Vagina (tissue), 2 donors: Measurements from ENCODE around the gene SLC39A11. TPM values are rescaled to one million over a fixed set of nuclear protein-coding genes. Genes with fewer than 3 reads are reported as not detected.
"Not testable (repeated sequence)": the region's sequence is repeated elsewhere in the genome, so short reads cannot be mapped to it uniquely, and the experiment has no call there.

Experiments used
- DNase-seq, 2 donors: peaks; one replicate each; pipeline ENCODE4 v3.0.0-alpha.2; 2017; ENCODE audit errors: extremely low spot score in 2 of 2
- H3K27ac ChIP-seq: fragments of 200-600 bp; sonication (generic); one replicate; pipeline ENCODE4 v1.5.1; 2019
- H3K27me3 ChIP-seq: fragments of 200-600 bp; sonication (generic); one replicate; pipeline ENCODE4 v1.5.1; 2019
- H3K36me3 ChIP-seq, 2 donors: fragments of 200-600 bp; sonication (generic); one replicate each; pipeline ENCODE4 v1.5.1; 2017 to 2019
- H3K4me1 ChIP-seq: fragments of 200-600 bp; sonication (generic); one replicate; pipeline ENCODE4 v1.5.1; 2019
- H3K4me3 ChIP-seq, 2 donors: fragments of 200-600 bp; sonication (generic); 1 replicate in 1 of 2; 2 replicates in 1 of 2; pipeline ENCODE4 v1.5.1; 2016 to 2019
- H3K9me3 ChIP-seq: fragments of 200-600 bp; sonication (generic); one replicate; pipeline ENCODE4 v1.5.1; 2019
- CTCF ChIP-seq, 3 experiments: fragments of 450-650 bp in 2 of 3; fragments of 200-600 bp in 1 of 3; sonication (generic) in 1 of 3; IDR thresholded peaks; one replicate each; pipeline ENCODE4 v1.5.1; 2017 to 2019; ENCODE audit warnings: antibody characterized with exemption in 3 of 3, mild to moderate bottlenecking in 2 of 3, moderate library complexity in 2 of 3
- POLR2A ChIP-seq, 2 donors: fragments of 450-650 bp; IDR thresholded peaks; one replicate each; pipeline ENCODE4 v1.6.1; 2017; ENCODE audit warnings: antibody characterized with exemption in 2 of 2, mild to moderate bottlenecking in 2 of 2, moderate library complexity in 2 of 2
- POLR2AphosphoS5 ChIP-seq, 2 donors: sonication (generic); formaldehyde crosslinking; IDR thresholded peaks; one replicate each; pipeline ENCODE4 v1.9.0; 2017; ENCODE audit warnings: antibody characterized with exemption in 2 of 2, mild to moderate bottlenecking in 2 of 2, low read depth in 1 of 2; ENCODE audit not compliant: insufficient read depth in 1 of 2
- intact Hi-C: fragments of 100-400 bp; cut with DNase I; formaldehyde crosslinking; loops from one replicate; pipeline ENCODE4 v1.15.1; 2023
- total RNA-seq: library from RNA; depleted of rRNA; stranded (reverse); fragments of >200 nt; gene quantifications from one replicate; pipeline ENCODE4 v1.2.3, GENCODE V29; 2016

SLC39A11 gene
- total RNA-seq, 1 donor from 2014 or later = 22.6 TPM

DNA sequence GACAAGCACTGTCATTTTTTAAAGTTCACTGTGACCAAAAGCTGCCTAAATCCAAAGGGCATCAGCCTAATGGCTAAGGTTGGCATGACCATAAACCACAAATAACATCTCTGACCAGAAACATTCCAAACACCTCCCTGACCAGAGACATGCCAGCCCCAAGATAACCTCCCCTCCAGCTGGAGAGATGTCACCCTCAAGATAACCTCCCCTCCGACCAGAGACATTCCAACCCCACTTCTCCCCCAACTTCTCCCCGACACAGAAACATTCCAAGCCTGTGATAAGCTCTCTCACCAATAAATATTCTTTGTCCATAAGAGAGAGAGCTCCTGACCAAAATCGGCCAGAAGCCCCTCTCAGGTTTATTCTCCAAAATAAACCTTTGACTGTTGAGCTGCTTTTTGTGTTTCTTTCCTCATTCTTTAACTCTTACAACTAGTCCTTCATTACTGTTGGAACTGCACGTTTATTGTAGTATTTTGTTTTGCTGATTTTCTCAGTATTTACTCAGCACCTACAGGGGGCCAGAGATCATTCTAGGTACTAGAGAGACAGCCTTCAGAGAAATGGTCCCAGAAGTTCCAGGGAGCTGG, 325.6 kb downstream of the SLC39A11 start:
- intact Hi-C loops = no loop called here
- Histone ChIP-seq H3K4me1 (no peaks in the 10 kb centered on the region), H3K36me3 (peaks cover 0 to 7% of the 10 kb centered on the region in 2 donors), H3K27me3 (no peaks in the 10 kb centered on the region), H3K4me3 (no peak overlapping the region), H3K27ac (no peak overlapping the region), H3K9me3 (no peaks in the 10 kb centered on the region)
- DNase-seq = no peak
- no peak for TF ChIP-seq CTCF (IDR thresholded peaks at IDR 0.05)
- TF ChIP-seq POLR2AphosphoS5 (IDR thresholded peaks at IDR 0.05; ENCODE audit: insufficient read depth in 1 of 2, low read depth in 1 of 2) = no peak
- TF ChIP-seq POLR2A (IDR thresholded peaks at IDR 0.05) = no peak

GRCh38 chr17:72765368-72766153, 326.9 kb downstream of the SLC39A11 start:
- TF ChIP-seq POLR2AphosphoS5 (IDR thresholded peaks at IDR 0.05; ENCODE audit: insufficient read depth in 1 of 2, low read depth in 1 of 2) (no peak), POLR2A (IDR thresholded peaks at IDR 0.05) (no peak), CTCF (IDR thresholded peaks at IDR 0.05) (no peak)
- no peak overlapping the region for H3K27ac ChIP-seq
- intact Hi-C loops = no loop called here
- H3K36me3 ChIP-seq = peaks cover 0 to 4% of the 10 kb centered on the region in 2 donors
- H3K27me3 ChIP-seq = no peaks in the 10 kb centered on the region
- no peaks in the 10 kb centered on the region for H3K4me1 ChIP-seq
- no peak for DNase-seq
- H3K4me3 ChIP-seq = no peak overlapping the region
- H3K9me3 ChIP-seq = no peaks in the 10 kb centered on the region

DNA sequence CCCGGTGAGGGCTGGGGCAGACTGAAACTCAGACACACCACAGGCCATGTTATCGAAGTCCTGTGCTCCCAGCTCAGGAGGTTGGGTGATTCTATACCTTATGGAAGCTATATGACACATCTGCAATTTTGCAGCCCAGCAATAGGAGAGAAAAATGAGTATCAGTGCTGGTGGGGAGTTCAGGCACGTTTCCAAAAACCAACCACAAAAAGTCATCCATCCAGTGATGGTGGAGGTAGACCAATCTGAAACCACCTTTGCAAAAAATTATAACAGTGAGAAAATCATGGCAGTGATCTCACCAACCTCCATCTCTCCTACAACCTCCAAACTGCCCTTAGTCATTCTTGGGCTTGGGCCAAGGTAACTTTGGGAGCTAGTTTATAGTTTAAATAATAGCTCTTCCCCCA, 327.9 kb downstream of the SLC39A11 start:
- H3K36me3 ChIP-seq = no peaks in the 10 kb centered on the region
- H3K27ac ChIP-seq = no peak overlapping the region
- intact Hi-C loops = no loop called here
- DNase-seq = no peak
- no peak overlapping the region for H3K4me3 ChIP-seq
- TF ChIP-seq POLR2A (IDR thresholded peaks at IDR 0.05) = no peak
- TF ChIP-seq CTCF (IDR thresholded peaks at IDR 0.05) = no peak
- no peak for TF ChIP-seq POLR2AphosphoS5 (IDR thresholded peaks at IDR 0.05; ENCODE audit: insufficient read depth in 1 of 2, low read depth in 1 of 2)
- H3K27me3 ChIP-seq = no peaks in the 10 kb centered on the region
- H3K4me1 ChIP-seq = no peaks in the 10 kb centered on the region
- no peaks in the 10 kb centered on the region for H3K9me3 ChIP-seq

DNA sequence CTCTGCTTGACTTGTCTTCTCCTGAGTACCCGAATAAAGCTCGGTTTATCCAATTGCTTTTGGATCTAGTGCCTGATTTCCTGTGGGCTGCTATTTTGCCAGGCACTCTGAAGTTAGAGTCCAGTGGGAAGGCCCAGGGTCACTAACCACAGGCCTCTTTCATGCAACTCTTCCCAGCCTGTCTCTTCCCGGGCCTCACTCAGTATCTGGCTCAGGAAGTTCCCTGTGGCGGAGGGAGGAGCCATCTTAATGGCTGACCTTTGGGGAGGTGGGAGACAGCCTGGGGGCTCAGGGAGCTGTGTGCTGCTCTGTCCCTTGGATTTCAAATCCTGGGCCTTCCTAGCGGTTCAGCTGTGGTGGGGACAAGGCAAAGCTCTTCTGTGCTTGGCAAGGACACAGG, 328.5 kb downstream of the SLC39A11 start:
- intact Hi-C loops = no loop called here
- H3K27ac ChIP-seq = no peak overlapping the region
- TF ChIP-seq CTCF (IDR thresholded peaks at IDR 0.05) (no peak), POLR2A (IDR thresholded peaks at IDR 0.05) (no peak), POLR2AphosphoS5 (IDR thresholded peaks at IDR 0.05; ENCODE audit: insufficient read depth in 1 of 2, low read depth in 1 of 2) (no peak)
- no peak for DNase-seq
- H3K4me1 ChIP-seq = no peaks in the 10 kb centered on the region
- H3K4me3 ChIP-seq = no peak overlapping the region
- no peaks in the 10 kb centered on the region for H3K27me3 ChIP-seq
- H3K9me3 ChIP-seq = no peaks in the 10 kb centered on the region
- no peaks in the 10 kb centered on the region for H3K36me3 ChIP-seq

DNA sequence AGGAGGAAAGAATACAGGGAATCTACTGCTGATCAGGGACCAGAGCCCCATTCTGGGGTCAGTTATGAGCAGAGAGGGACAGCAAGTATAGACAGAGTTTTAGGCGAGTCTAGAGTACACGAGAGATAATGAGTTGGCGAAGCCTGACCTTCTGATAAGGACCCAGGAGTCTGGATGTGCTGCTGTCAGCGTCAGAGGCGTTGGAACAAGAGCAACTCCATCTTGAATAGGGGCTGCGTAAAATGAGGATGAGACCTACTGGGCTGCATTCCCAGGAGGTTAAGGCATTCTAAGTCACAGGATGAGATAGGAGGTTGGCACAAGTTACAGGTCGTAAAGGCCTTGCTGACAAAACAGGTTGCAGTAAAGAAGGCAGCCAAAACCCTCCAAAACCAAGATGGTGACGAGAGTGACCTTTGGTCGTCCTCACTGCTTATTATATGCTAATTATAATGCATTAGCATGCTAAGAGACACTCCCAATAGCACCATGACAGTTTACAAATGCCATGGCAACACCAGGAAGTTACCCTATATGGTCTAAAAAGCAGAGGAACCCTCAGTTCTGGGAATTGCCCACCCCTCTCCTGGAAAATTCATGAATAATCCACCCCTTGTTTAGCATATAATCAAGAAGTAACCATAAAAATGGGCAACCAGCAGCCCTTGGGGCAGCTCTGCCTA, 330.5 kb downstream of the SLC39A11 start:
- H3K9me3 ChIP-seq, DNase-seq, H3K27me3 ChIP-seq, intact Hi-C loops, H3K4me1 ChIP-seq, H3K27ac ChIP-seq, H3K4me3 ChIP-seq, H3K36me3 ChIP-seq: not testable (repeated sequence)
